Measurements from ENCODE around the gene RPS6KA4. TPM values are rescaled to one million over a fixed set of nuclear protein-coding genes. Genes with fewer than 3 reads are reported as not detected.
A peak's percentile ranks its signal among the peaks of the same experiment; 100 is the strongest.

The RPS6KA4 gene
- total RNA-seq, 4 donors from 2014 or later: 23.7 to 34.3 (median 26.2) TPM

GRCh38 chr11:64334764-64335735 is 23.9 kb upstream of the RPS6KA4 start:
- Histone ChIP-seq H3K36me3 (no peaks in the 10 kb centered on the region), H3K27me3 (no peaks in the 10 kb centered on the region), H3K4me3 (no peak overlapping the region), H3K4me1 (peaks cover 0 to 21% (median 8%) of the 10 kb centered on the region in 4 donors), H3K27ac (no peak overlapping the region), H3K9me3 (no peaks in the 10 kb centered on the region)
- 66 to 67% methylated on average over 13 of the region's 13 CpGs for WGBS, 2 donors
- TF ChIP-seq POLR2A (IDR thresholded peaks at IDR 0.05): no peak
- TF ChIP-seq CTCF (IDR thresholded peaks at IDR 0.05): no peak
- no peak for TF ChIP-seq EP300 (IDR thresholded peaks at IDR 0.05)
- DNase-seq (ENCODE audit: low spot score in 2 of 2): no peak

GRCh38 chr11:64337538-64338249 is 21.3 kb upstream of the RPS6KA4 start:
- no peaks in the 10 kb centered on the region for H3K36me3 ChIP-seq
- TF ChIP-seq EP300 (IDR thresholded peaks at IDR 0.05) (no peak), CTCF (IDR thresholded peaks at IDR 0.05) (no peak), POLR2A (IDR thresholded peaks at IDR 0.05) (no peak)
- H3K4me1 ChIP-seq: peaks cover 0 to 21% (median 9%) of the 10 kb centered on the region in 4 donors
- no peak for DNase-seq (ENCODE audit: low spot score in 2 of 2)
- H3K9me3 ChIP-seq: no peaks in the 10 kb centered on the region
- H3K27me3 ChIP-seq: no peaks in the 10 kb centered on the region
- H3K27ac ChIP-seq: no peak overlapping the region
- 67 to 75% methylated on average over 8 of the region's 8 CpGs for WGBS, 2 donors
- no peak overlapping the region for H3K4me3 ChIP-seq

- H3K9me3 ChIP-seq: no peaks in the 10 kb centered on the region
- H3K4me1 ChIP-seq: peaks cover 0 to 30% (median 9%) of the 10 kb centered on the region in 4 donors
- no peaks in the 10 kb centered on the region for H3K36me3 ChIP-seq
- DNase-seq (ENCODE audit: low spot score in 2 of 2): no peak
- TF ChIP-seq POLR2A (IDR thresholded peaks at IDR 0.05) (no peak), EP300 (IDR thresholded peaks at IDR 0.05) (no peak), CTCF (IDR thresholded peaks at IDR 0.05) (no peak)
- no peaks in the 10 kb centered on the region for H3K27me3 ChIP-seq
- no peak overlapping the region for H3K4me3 ChIP-seq
- 84 to 87% methylated on average over 8 of the region's 8 CpGs for WGBS, 2 donors
- no peak overlapping the region for H3K27ac ChIP-seq
These were observed 20.2 kb upstream of the RPS6KA4 start for GRCh38 chr11:64338716-64339115.

- Histone ChIP-seq H3K4me3 (no peak overlapping the region), H3K4me1 (peaks cover 0 to 30% (median 9%) of the 10 kb centered on the region in 4 donors)
- TF ChIP-seq CTCF (IDR thresholded peaks at IDR 0.05) (no peak), POLR2A (IDR thresholded peaks at IDR 0.05) (no peak), EP300 (IDR thresholded peaks at IDR 0.05) (no peak)
These were observed 19.7 kb upstream of the RPS6KA4 start for GRCh38 chr11:64339286-64339685.

More at GRCh38 chr11:64339286-64339685, 19.7 kb upstream of the RPS6KA4 start:
- whole genome bisulfite sequencing, 2 donors: 59 to 67% methylated on average over 4 of the region's 4 CpGs
- Histone ChIP-seq H3K36me3 (no peaks in the 10 kb centered on the region), H3K27me3 (no peaks in the 10 kb centered on the region), H3K9me3 (no peaks in the 10 kb centered on the region), H3K27ac (peak overlapping the region in 1 of 4 donors; percentile 72)
- no peak for DNase-seq (ENCODE audit: low spot score in 2 of 2)

All from tibial nerve (tissue), 4 donors.